AG09319 (cell line): ENCODE results near the gene TSPAN18.

Experiments
- DNase-seq: peaks from one replicate; pipeline ENCODE4 v3.0.0-alpha.2; 2010; ENCODE audit warnings: low read depth; ENCODE audit errors: extremely low read depth
- CTCF ChIP-seq: IDR thresholded peaks from 2 replicates; pipeline ENCODE4 v1.5.1; 2011; ENCODE audit warnings: low read depth, mild to moderate bottlenecking, inconsistent platforms, low read length, moderate library complexity

TSPAN18 gene

GRCh38 chr11:44947114-44947513, 220.4 kb downstream of the TSPAN18 start:
- no peak for TF ChIP-seq CTCF

GRCh38 chr11:44948155-44948554, 221.4 kb downstream of the TSPAN18 start:
- no peak for TF ChIP-seq CTCF
- DNase-seq: no peak

More at GRCh38 chr11:44947114-44947513, 220.4 kb downstream of the TSPAN18 start:
- no peak for DNase-seq

GRCh38 chr11:44949160-44950030, 222.6 kb downstream of the TSPAN18 start:
- peak; percentile 69 for TF ChIP-seq CTCF

GRCh38 chr11:44950031-44950624, 223.4 kb downstream of the TSPAN18 start:
- DNase-seq: no peak
- no peak for TF ChIP-seq CTCF

More at GRCh38 chr11:44949160-44950030, 222.6 kb downstream of the TSPAN18 start:
- DNase-seq: no peak

- TF ChIP-seq CTCF: peak; percentile 29; the same call in 1 of the 2 replicates
- peak; percentile 56 for DNase-seq
Measured at GRCh38 chr11:44950625-44951476, 224.1 kb downstream of the TSPAN18 start, which contains the start of gene TP53I11. Gene TP53I11, minus strand, starts transcription at chr11:44950883. Its CDS starts 12,548 bp downstream, at chr11:44938335.

- no peak for TF ChIP-seq CTCF
- DNase-seq: no peak
Measured at GRCh38 chr11:44952082-44952481, 225.3 kb downstream of the TSPAN18 start.
